Measurements from ENCODE around the gene NUDT8.

Gene NUDT8

DNA sequence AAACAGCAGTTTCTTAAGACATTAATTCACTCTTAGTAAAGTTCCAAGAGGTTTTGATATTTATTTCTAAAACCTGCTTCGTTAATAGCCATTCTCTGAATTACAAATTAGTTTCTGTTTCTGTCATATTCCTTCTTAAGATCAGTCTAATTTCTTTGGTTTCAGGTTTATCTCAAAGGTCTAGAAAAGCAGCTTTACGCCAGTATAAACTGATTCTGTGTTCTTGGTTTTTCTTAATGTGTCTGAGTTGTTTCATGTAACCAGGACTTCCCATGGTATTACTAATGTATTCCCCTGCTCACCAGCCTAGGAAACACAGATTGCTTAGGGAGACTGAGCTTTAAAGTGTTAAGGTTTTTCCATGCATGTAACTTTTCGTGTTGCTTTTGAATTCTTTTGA, 27.6 kb upstream of the NUDT8 start:
- TF ChIP-seq, protein P1, sequence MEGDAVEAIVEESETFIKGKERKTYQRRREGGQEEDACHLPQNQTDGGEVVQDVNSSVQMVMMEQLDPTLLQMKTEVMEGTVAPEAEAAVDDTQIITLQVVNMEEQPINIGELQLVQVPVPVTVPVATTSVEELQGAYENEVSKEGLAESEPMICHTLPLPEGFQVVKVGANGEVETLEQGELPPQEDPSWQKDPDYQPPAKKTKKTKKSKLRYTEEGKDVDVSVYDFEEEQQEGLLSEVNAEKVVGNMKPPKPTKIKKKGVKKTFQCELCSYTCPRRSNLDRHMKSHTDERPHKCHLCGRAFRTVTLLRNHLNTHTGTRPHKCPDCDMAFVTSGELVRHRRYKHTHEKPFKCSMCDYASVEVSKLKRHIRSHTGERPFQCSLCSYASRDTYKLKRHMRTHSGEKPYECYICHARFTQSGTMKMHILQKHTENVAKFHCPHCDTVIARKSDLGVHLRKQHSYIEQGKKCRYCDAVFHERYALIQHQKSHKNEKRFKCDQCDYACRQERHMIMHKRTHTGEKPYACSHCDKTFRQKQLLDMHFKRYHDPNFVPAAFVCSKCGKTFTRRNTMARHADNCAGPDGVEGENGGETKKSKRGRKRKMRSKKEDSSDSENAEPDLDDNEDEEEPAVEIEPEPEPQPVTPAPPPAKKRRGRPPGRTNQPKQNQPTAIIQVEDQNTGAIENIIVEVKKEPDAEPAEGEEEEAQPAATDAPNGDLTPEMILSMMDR (IDR thresholded peaks at IDR 0.05; ENCODE audit: borderline replicate concordance, insufficient read depth, low read depth, low read length) = no peak
- H3K4me3 ChIP-seq (ENCODE audit: low read depth, low read length) = no peak overlapping the region

DNA sequence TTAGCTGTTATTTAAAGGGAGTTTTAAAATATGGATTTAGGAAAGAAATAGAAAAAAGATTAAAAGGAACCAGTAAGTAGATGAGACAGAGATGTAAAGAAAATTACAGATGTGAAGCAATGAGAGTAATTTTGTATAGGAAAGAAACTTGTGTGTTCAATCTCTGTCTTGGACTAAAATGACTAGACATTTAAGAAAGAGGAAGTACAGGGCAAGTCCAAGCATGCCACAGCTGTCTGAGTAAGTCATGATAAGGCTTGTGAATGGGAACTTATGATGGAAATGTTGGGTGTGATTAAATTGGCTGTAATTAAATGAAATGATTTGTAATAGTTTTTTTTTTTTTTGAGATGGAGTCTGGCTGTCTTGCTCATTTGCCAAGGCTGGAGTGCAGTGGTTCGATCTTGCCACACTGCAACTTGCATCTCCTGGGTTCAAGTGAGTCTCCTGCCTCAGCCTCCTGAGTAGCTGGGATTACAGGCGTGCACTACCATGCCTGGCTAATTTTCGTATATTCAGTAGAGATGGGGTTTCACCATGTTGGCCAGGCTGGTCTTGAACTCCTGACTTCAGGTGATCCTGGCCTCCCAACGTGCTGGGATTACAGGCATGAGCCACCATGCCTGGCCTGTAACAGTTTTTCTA, 26.7 kb upstream of the NUDT8 start:
- no peak overlapping the region for H3K4me3 ChIP-seq (ENCODE audit: low read depth, low read length)
- TF ChIP-seq, protein P1 (IDR thresholded peaks at IDR 0.05; ENCODE audit: borderline replicate concordance, insufficient read depth, low read depth, low read length) = no peak

DNA sequence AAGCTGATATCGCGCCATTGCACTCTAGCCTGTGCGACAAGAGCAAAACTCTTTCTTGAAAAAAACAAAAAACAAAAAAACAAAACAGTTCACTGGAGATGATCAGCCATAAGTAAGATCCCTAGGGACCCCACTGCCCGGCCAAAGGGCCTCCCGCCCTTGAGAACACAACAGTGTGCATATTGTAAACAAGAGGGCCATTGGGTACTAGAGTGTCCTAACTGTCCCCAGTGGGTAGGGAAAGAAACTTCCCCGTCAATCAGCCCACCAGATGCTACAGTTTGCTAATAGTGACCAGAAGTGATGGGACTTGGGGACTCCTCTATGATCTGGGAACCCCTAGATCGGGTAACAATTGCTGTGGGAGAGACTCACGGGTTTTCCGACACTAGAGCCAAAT, 24.5 kb upstream of the NUDT8 start:
- TF ChIP-seq, protein P1 (IDR thresholded peaks at IDR 0.05; ENCODE audit: borderline replicate concordance, insufficient read depth, low read depth, low read length) = no peak
- no peak overlapping the region for H3K4me3 ChIP-seq (ENCODE audit: low read depth, low read length)

DNA sequence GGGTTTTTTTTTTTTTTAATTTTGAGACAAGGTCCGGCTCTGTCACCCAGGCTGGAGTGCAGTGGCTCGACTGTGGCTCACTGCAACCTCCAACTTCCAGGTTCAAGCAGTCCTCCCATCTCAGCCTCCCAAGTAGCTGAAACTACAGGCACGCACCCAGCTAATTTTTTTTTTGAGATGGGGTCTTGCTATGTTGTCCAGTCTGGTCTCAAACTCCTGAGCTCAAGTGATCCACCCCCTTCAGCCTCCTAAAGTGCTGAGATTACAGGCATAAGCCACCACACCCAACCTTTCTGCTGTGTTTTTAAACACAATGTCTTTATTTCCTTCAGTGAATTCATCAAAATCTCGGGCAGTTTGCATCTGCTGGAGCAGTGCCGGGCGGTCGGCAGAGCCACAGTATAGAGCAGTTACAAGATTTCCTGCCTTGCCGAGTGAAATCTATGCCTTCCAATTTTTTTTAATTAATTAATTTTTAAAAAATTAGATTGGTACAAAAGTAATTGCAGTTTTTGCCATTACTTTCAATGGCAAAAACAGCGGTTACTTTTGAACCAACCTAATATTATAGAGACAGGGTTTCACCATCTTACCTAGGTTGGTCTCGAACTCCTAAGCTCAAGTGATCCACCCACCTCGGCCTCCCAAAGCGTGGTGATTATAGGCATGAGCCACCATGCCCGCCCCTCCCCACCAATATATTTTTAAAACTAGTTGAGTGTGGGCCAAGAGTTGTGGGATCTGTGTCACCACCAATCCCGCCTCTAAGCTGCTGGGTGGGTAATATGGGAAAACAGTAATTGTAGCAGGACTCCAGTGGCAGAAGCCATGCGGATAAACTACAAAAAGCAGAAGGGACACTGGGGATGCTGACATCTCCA, 23.5 kb upstream of the NUDT8 start:
- no peak overlapping the region for H3K4me3 ChIP-seq (ENCODE audit: low read depth, low read length)
- TF ChIP-seq, protein P1 (IDR thresholded peaks at IDR 0.05; ENCODE audit: borderline replicate concordance, insufficient read depth, low read depth, low read length) = no peak

DNA sequence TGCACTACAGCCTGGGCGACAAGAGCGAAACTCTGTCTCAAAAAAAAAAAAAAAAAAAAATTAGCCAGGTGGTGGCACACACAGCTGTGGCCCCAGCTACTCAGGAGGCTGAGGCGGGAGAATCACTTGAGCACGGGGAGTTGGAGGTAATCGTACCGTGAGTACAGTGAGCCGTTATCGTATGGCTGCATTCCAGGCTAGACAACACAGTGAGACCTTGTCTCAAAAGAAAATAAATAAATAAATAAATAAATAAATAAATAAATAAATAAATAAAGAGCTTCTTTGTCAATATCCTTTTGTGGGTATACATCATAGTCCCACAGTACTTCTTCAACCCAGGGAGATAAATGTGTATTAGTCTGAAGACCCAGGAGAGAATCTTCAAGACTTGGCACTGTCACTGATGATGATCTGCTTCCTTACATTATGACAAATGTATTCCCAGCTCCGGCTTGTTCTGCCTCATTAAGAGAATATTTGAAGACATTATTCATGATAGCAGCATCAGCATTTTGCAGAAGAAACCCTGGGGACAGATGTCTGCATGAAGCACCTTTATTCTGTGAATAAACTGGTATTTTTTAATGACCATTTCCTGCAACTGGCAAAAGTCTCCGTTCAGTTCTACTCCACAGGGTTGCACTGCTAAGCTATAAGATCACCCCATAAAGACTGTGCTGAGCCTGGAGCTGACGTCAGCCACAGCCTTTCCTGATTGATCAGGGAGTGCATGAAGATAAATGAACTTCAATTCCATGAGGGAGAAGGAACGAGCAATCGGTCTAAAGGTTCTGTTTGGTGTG, 22.4 kb upstream of the NUDT8 start:
- H3K4me3 ChIP-seq (ENCODE audit: low read depth, low read length) = no peak overlapping the region

DNA sequence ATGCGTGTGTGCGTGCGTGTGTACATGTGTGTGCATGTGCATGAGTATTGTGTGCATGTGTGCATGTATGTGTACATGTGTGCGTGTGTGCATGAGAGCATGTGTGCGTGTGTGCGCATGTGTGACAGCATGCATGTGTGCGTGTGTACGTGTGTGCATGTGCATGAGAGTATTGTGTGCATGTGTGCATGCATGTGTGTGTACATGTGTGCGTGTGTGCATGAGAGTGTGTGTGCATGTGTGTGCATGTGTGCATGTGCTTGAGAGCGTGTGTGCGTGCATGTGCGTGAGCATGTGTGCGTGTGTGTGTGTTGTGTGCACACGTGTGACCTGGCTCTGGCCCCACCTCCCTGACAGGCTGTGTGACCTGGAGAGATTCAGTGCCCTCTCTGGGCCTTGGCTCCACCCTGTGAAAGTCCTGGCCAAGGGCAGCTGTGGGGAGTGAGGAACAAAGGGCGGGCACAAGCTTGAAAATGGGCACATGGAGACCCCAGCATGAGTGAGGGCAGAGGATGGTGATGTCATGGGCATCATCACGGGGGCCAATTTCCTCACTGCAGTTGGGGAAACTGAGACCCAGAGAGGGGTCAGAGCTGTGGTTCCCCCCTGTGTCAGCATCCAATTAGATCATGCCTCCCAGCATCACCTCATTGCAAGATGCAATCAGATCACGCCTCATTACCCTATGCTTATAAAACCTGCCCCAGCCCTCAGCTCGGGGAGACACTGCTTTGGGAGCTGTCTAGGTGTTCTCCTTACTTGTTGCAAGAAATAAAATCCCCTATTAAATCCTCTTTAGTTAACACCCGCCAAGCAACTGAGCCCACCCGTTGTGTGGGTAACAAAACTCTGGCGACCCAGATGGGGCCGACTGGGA, 20.1 kb upstream of the NUDT8 start:
- TF ChIP-seq, protein P1 (IDR thresholded peaks at IDR 0.05; ENCODE audit: borderline replicate concordance, insufficient read depth, low read depth, low read length) = no peak
- H3K4me3 ChIP-seq (ENCODE audit: low read depth, low read length) = peak overlapping the region; percentile 51

More for the DNA sequence above, 22.4 kb upstream of the NUDT8 start:
- TF ChIP-seq, protein P1 (IDR thresholded peaks at IDR 0.05; ENCODE audit: borderline replicate concordance, insufficient read depth, low read depth, low read length) = no peak
